ENCODE results near the gene ERRFI1. TPM values are rescaled to one million over a fixed set of nuclear protein-coding genes. Genes with fewer than 3 reads are reported as not detected.

Gene ERRFI1
- total and polyA plus RNA-seq, 2 of the 8 experiments (the other 6 are each of a cell fraction or from before 2014, with no cell fraction given) = 23.4 to 46.1 TPM

DNA sequence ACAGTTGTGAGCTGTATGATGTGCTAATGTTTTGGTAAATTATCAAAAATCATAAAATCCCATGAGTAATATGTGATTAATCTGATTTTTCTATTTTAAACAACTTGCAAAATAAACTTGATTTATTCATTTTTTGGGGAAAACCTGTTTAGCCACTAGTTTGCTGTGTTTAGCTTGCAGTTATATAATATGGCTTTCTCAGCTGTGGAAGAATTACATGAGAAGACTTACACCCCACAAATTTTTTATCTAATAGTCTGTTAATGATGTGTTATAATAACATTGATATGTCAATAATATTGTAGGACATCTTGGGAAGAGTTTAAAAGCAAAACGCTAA lies 2.4 kb upstream of the ERRFI1 start:
- Histone ChIP-seq H3K14ac (ENCODE audit: insufficient read length) (no peak overlapping the region), H3K4me3 (ENCODE audit: extremely low read depth in 1 of 4, insufficient read depth in 2 of 4, low read depth in 3 of 4, low read length in 4 of 4) (no peak overlapping the region), H3K4me2 (ENCODE audit: insufficient read depth in 1 of 2, low read depth in 2 of 2, low read length in 2 of 2) (no peak overlapping the region), H2BK15ac (ENCODE audit: low read length) (no peak overlapping the region), H3K27ac (ENCODE audit: low read depth, low read length) (no peak overlapping the region), H3K4ac (replicated peaks; ENCODE audit: insufficient read length, low read depth, low read length) (no peak overlapping the region), H4K5ac (ENCODE audit: insufficient read length, low read depth, low read length) (no peak overlapping the region), H3K56ac (replicated peaks; ENCODE audit: insufficient read length, low read depth, low read length) (no peak overlapping the region), H2AFZ (ENCODE audit: low read length) (no peak overlapping the region), H3K18ac (ENCODE audit: extremely low read depth, low read length) (no peak overlapping the region), H2BK20ac (ENCODE audit: low read length) (no peak overlapping the region), H3K79me2 (ENCODE audit: control insufficient read depth in 1 of 2, insufficient read depth in 2 of 2, low read length in 2 of 2) (peaks cover 12 to 23% of the 10 kb centered on the region in 2 experiments), H3K27me3 (replicated peaks in 1 of 4; ENCODE audit: control insufficient read depth in 3 of 4, extremely low read depth in 1 of 4, insufficient read depth in 3 of 4, low read length in 3 of 4) (peaks cover 0 to 8% (median 6%) of the 10 kb centered on the region in 4 experiments; a peak in 5 of 7 replicates), H3K23me2 (ENCODE audit: low read depth, low read length) (peaks cover 8% of the 10 kb centered on the region), H2BK5ac (ENCODE audit: low read depth, low read length) (no peak overlapping the region), H4K91ac (replicated peaks; ENCODE audit: insufficient read length, low read length) (no peak overlapping the region), H3K79me1 (ENCODE audit: low read depth, low read length) (no peaks in the 10 kb centered on the region), H4K8ac (ENCODE audit: extremely low read depth, insufficient read depth, low read length) (no peak overlapping the region), H3K9me3 (ENCODE audit: insufficient read depth in 2 of 2, low read depth in 1 of 2, low read length in 1 of 2) (no peaks in the 10 kb centered on the region), H2AK5ac (ENCODE audit: low read depth, low read length) (no peak overlapping the region), H4K20me1 (replicated peaks in 1 of 2; ENCODE audit: control insufficient read depth in 1 of 2, insufficient read depth in 2 of 2, low read length in 2 of 2) (peaks cover 8 to 12% of the 10 kb centered on the region in 2 experiments), H3K36me3 (ENCODE audit: control insufficient read depth in 2 of 4, insufficient read depth in 4 of 4, low read length in 3 of 4) (no peaks in the 10 kb centered on the region), H3K4me1 (replicated peaks in 1 of 4; ENCODE audit: control insufficient read depth in 3 of 4, insufficient read depth in 4 of 4, low read length in 3 of 4) (peaks cover 11 to 23% (median 16%) of the 10 kb centered on the region in 4 experiments), H2BK12ac (ENCODE audit: low read depth, low read length) (no peak overlapping the region), H3K23ac (ENCODE audit: insufficient read length) (no peak overlapping the region), H3K9ac (replicated peaks in 1 of 4; ENCODE audit: extremely low read depth in 1 of 4, low read depth in 3 of 4, low read length in 3 of 4) (no peak overlapping the region), H2BK120ac (replicated peaks; ENCODE audit: low read depth, low read length) (no peak overlapping the region)
- DNase-seq (ENCODE audit: low read depth in 1 of 2, low spot score in 2 of 2) (no peak), FAIRE-seq (no peak)
- ChIA-PET POLR2A (ENCODE audit: partially characterized antibody) (interaction anchor here (3.0 kb wide), 1 partner anchor 285 kb away, joined by 12 read pairs; no protein-coding TSS in a partner anchor), CTCF (ENCODE audit: partially characterized antibody) (interaction anchor here (1.0 to 1.5 kb wide), 6 partner anchors 12 to 322 kb away, joined by 3 to 9 read pairs (median 4); no protein-coding TSS in a partner anchor)
- WGBS, 2 experiments (ENCODE audit: extremely low coverage in 1 of 2, insufficient coverage in 1 of 2, insufficient read length in 1 of 2, insufficient replicate concordance in 2 of 2, low coverage in 1 of 2, low lambda C conversion rate in 2 of 2, missing lambda C conversion rate in 1 of 2) = 75% methylated on average over 1 of the region's 1 CpG; no CpG with 5 or more reads in 1 of the 2 experiments
- TF ChIP-seq EGR1 (IDR thresholded peaks at IDR 0.05; ENCODE audit: borderline replicate concordance, low read depth, low read length) (no peak), CTBP2 (IDR thresholded peaks at IDR 0.05; ENCODE audit: borderline replicate concordance, insufficient read depth, insufficient read length, low read length) (no peak), HDAC2 (IDR thresholded peaks at IDR 0.05; ENCODE audit: borderline replicate concordance in 1 of 2, low read depth in 2 of 2, low read length in 2 of 2) (no peak), TAF7 (optimal IDR thresholded peaks at IDR 0.05; ENCODE audit: borderline replicate concordance, low read depth, low read length) (no peak), NANOG (IDR thresholded peaks at IDR 0.05; ENCODE audit: insufficient read depth, low read depth, low read length, poor library complexity, severe bottlenecking) (no peak)
- TF ChIP-seq, protein P1, sequence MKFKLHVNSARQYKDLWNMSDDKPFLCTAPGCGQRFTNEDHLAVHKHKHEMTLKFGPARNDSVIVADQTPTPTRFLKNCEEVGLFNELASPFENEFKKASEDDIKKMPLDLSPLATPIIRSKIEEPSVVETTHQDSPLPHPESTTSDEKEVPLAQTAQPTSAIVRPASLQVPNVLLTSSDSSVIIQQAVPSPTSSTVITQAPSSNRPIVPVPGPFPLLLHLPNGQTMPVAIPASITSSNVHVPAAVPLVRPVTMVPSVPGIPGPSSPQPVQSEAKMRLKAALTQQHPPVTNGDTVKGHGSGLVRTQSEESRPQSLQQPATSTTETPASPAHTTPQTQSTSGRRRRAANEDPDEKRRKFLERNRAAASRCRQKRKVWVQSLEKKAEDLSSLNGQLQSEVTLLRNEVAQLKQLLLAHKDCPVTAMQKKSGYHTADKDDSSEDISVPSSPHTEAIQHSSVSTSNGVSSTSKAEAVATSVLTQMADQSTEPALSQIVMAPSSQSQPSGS (IDR thresholded peaks at IDR 0.05; ENCODE audit: low read length) = no peak

All from H1 (cell line).